MM.1S (cell line): ENCODE results near the gene MAP3K5.
A peak's percentile ranks its signal among the peaks of the same experiment; 100 is the strongest.

Source experiments
- DNase-seq: peaks from one replicate; pipeline ENCODE4 v3.0.0-alpha.2; 2015
- H2AFZ ChIP-seq: fragments of 300-600 bp; sonication (generic); 2 replicates; pipeline ENCODE4 v1.6.0; 2016; ENCODE audit warnings: antibody characterized with exemption, low read length
- H3F3A ChIP-seq: fragments of 300-600 bp; sonication (generic); 2 replicates; pipeline ENCODE4 v1.6.1; 2016; ENCODE audit warnings: mild to moderate bottlenecking, antibody characterized with exemption, low read length, moderate library complexity, mixed read lengths; ENCODE audit not compliant: insufficient read depth
- H3K27ac ChIP-seq: fragments of 300-600 bp; sonication (generic); 2 replicates; pipeline ENCODE4 v1.5.1; 2016; ENCODE audit warnings: mild to moderate bottlenecking, low read length
- H3K27me3 ChIP-seq: fragments of 300-600 bp; sonication (generic); replicated peaks from 2 replicates; pipeline ENCODE4 v1.6.0; 2016; ENCODE audit warnings: low read length; ENCODE audit not compliant: insufficient read depth
- H3K36me3 ChIP-seq: fragments of 300-600 bp; sonication (generic); replicated peaks from 2 replicates; pipeline ENCODE4 v1.6.1; 2016; ENCODE audit warnings: mild to moderate bottlenecking, low read length, mixed read lengths; ENCODE audit not compliant: insufficient read depth
- H3K4me1 ChIP-seq: fragments of 300-600 bp; sonication (generic); 2 replicates; pipeline ENCODE4 v1.6.1; 2016; ENCODE audit warnings: low read length, mixed read lengths
- H3K4me2 ChIP-seq: fragments of 300-600 bp; sonication (generic); 2 replicates; pipeline ENCODE4 v1.6.0; 2016; ENCODE audit warnings: low read depth, low read length
- H3K4me3 ChIP-seq: fragments of 300-600 bp; sonication (generic); 2 replicates; pipeline ENCODE4 v1.5.1; 2016; ENCODE audit warnings: low read length, mixed read lengths
- H3K79me2 ChIP-seq: fragments of 300-600 bp; sonication (generic); 2 replicates; pipeline ENCODE4 v1.6.1; 2016; ENCODE audit warnings: mixed run types, low read length, mixed read lengths
- H3K9ac ChIP-seq: fragments of 300-600 bp; sonication (generic); 2 replicates; pipeline ENCODE4 v1.6.1; 2016; ENCODE audit warnings: low read length, mixed read lengths
- H3K9me2 ChIP-seq: fragments of 300-600 bp; sonication (generic); replicated peaks from 2 replicates; pipeline ENCODE4 v1.6.1; 2016; ENCODE audit warnings: mild to moderate bottlenecking, low read length, mixed read lengths; ENCODE audit not compliant: insufficient read depth
- H3K9me3 ChIP-seq: fragments of 300-600 bp; sonication (generic); replicated peaks from 2 replicates; pipeline ENCODE4 v1.6.1; 2016; ENCODE audit warnings: mild to moderate bottlenecking, low read length, mixed read lengths; ENCODE audit not compliant: insufficient read depth
- H4K20me1 ChIP-seq: fragments of 300-600 bp; sonication (generic); 2 replicates; pipeline ENCODE4 v1.6.1; 2016; ENCODE audit warnings: mild to moderate bottlenecking, low read length, moderate library complexity, mixed read lengths; ENCODE audit not compliant: insufficient read depth
- EZH2 ChIP-seq: fragments of 300-600 bp; sonication (generic); optimal IDR thresholded peaks from 2 replicates; pipeline ENCODE3; 2017; ENCODE audit warnings: low read depth, mild to moderate bottlenecking, antibody characterized with exemption, low read length, mixed read lengths
- EZH2phosphoT487 ChIP-seq: fragments of 300-600 bp; sonication (generic); IDR thresholded peaks from 2 replicates; pipeline ENCODE4 v1.6.1; 2018; ENCODE audit warnings: antibody characterized with exemption, low read length
- TF ChIP-seq, protein P1 (sequence below): fragments of 300-600 bp; sonication (generic); IDR thresholded peaks from 2 replicates; pipeline ENCODE4 v1.5.1; 2016; ENCODE audit warnings: antibody characterized with exemption, low read length, mixed read lengths

The MAP3K5 gene, protein sequence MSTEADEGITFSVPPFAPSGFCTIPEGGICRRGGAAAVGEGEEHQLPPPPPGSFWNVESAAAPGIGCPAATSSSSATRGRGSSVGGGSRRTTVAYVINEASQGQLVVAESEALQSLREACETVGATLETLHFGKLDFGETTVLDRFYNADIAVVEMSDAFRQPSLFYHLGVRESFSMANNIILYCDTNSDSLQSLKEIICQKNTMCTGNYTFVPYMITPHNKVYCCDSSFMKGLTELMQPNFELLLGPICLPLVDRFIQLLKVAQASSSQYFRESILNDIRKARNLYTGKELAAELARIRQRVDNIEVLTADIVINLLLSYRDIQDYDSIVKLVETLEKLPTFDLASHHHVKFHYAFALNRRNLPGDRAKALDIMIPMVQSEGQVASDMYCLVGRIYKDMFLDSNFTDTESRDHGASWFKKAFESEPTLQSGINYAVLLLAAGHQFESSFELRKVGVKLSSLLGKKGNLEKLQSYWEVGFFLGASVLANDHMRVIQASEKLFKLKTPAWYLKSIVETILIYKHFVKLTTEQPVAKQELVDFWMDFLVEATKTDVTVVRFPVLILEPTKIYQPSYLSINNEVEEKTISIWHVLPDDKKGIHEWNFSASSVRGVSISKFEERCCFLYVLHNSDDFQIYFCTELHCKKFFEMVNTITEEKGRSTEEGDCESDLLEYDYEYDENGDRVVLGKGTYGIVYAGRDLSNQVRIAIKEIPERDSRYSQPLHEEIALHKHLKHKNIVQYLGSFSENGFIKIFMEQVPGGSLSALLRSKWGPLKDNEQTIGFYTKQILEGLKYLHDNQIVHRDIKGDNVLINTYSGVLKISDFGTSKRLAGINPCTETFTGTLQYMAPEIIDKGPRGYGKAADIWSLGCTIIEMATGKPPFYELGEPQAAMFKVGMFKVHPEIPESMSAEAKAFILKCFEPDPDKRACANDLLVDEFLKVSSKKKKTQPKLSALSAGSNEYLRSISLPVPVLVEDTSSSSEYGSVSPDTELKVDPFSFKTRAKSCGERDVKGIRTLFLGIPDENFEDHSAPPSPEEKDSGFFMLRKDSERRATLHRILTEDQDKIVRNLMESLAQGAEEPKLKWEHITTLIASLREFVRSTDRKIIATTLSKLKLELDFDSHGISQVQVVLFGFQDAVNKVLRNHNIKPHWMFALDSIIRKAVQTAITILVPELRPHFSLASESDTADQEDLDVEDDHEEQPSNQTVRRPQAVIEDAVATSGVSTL (N-terminal part only)

DNA sequence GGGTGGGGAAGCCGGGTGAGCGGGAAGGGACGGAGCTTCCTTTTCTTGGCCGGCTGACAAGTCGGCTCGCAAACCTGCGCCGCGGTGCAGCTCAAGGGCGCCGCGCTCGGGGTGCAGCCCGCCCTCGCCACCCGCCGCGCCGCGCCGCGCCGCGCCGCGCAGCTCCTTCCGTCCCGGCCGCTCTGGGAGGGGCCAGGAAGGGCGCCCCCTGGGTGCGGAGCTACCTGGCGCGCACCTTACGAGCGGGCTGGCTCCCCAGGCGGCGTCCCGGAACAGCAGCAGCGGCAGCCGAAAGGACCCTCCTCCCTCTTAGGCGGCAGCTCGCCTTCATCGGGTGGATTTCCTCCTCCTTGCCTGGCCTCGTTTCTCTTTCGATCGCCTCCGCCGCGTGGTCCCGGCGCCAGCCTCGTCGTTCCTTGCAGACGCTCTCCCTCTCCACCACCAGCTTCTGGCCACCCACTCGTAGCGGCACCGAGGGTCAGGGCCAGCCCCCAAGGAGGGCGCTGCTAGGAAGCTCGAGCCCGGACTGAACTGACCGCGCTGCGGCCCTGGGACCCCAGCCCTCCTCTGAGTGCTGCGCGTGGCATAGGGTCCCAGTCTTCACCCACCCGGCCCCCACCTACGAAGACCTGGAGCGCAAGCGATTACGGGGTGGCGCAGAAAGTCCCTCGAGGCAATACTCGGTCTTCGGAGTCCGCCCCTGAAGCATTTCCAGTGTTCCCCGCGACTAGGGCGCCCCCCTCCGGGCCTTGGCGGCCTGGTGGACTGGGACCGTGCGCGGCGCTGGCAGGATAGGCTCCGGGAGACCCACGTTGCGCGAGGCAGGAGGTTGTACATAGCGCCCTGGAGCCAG lies at the start of gene MAP3K5:
Gene MAP3K5, minus strand, starts transcription at position 68 of the 853 bp plus-strand sequence. CDS start 320 bp downstream, outside the sequence.
- TF ChIP-seq EZH2phosphoT487: no peak
- TF ChIP-seq, protein P1, sequence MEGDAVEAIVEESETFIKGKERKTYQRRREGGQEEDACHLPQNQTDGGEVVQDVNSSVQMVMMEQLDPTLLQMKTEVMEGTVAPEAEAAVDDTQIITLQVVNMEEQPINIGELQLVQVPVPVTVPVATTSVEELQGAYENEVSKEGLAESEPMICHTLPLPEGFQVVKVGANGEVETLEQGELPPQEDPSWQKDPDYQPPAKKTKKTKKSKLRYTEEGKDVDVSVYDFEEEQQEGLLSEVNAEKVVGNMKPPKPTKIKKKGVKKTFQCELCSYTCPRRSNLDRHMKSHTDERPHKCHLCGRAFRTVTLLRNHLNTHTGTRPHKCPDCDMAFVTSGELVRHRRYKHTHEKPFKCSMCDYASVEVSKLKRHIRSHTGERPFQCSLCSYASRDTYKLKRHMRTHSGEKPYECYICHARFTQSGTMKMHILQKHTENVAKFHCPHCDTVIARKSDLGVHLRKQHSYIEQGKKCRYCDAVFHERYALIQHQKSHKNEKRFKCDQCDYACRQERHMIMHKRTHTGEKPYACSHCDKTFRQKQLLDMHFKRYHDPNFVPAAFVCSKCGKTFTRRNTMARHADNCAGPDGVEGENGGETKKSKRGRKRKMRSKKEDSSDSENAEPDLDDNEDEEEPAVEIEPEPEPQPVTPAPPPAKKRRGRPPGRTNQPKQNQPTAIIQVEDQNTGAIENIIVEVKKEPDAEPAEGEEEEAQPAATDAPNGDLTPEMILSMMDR: peak; percentile 81
- H3K79me2 ChIP-seq: peaks cover 38% of the 10 kb centered on the region
- peak within 1 kb of the TSS; percentile 98 for H3K4me3 ChIP-seq
- peak; percentile 88 for DNase-seq
- no peaks in the 10 kb centered on the region for H3K36me3 ChIP-seq
- H3F3A ChIP-seq: peaks cover 21% of the 10 kb centered on the region
- no peaks in the 10 kb centered on the region; the same call in 1 of the 2 replicates for H4K20me1 ChIP-seq
- peak within 1 kb of the TSS; percentile 81 for H3K4me2 ChIP-seq
- H3K9ac ChIP-seq: peak within 1 kb of the TSS; percentile 87
- H2AFZ ChIP-seq: peak within 1 kb of the TSS; percentile 100
- H3K27me3 ChIP-seq: no peaks in the 10 kb centered on the region
- peaks cover 19% of the 10 kb centered on the region for H3K4me1 ChIP-seq
- no peaks in the 10 kb centered on the region for H3K9me2 ChIP-seq
- H3K9me3 ChIP-seq: no peaks in the 10 kb centered on the region
- H3K27ac ChIP-seq: peak within 1 kb of the TSS; percentile 84

DNA sequence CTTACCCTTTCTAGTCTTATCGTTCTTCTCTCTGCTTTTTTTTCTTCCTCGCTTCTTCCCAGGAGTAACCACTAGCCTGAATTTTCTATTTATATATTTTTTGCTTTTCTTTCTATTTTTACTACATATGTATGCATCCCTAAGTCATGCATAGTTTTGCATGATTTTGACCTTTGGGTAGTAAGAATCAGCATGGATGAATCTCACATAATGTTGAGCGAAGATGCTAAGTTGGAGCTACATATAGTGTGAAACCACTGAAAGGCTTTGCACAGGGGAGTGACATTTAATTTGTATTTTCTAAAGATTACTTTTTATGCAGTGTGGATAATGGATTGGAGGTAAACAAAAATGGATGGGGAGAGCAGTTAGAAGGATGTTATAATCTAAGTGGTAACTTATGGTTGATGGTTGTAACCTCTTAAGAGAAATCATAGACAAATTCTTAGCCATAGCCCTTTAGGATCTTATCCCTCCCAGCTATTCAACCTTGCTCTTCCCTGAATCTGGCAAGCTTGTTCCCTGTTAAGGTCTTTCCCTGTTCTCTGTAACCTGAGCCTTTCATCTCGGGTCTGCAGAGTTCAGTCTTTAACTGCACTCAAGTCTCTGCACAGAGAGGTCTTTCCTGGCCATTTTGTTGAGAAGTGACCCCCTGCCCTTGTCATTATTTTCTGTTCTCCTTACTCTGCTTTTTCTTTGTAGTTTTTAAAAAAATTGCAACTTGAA lies 48.2 kb upstream of the MAP3K5 start:
- no peak overlapping the region for H3K4me2 ChIP-seq
- no peaks in the 10 kb centered on the region for H3K9me3 ChIP-seq
- DNase-seq: no peak
- no peak overlapping the region for H3K27ac ChIP-seq
- no peaks in the 10 kb centered on the region for H3K9me2 ChIP-seq
- no peaks in the 10 kb centered on the region for H3F3A ChIP-seq
- no peak overlapping the region for H3K9ac ChIP-seq
- no peaks in the 10 kb centered on the region for H3K4me1 ChIP-seq
- H2AFZ ChIP-seq: no peak overlapping the region
- TF ChIP-seq, protein P1: no peak
- no peak for TF ChIP-seq EZH2
- no peaks in the 10 kb centered on the region for H3K36me3 ChIP-seq
- no peak overlapping the region for H3K4me3 ChIP-seq
- H3K27me3 ChIP-seq: no peaks in the 10 kb centered on the region
- no peaks in the 10 kb centered on the region for H3K79me2 ChIP-seq
- no peaks in the 10 kb centered on the region for H4K20me1 ChIP-seq
